ENCODE data around the gene ST6GALNAC6.

The ST6GALNAC6 gene

DNA sequence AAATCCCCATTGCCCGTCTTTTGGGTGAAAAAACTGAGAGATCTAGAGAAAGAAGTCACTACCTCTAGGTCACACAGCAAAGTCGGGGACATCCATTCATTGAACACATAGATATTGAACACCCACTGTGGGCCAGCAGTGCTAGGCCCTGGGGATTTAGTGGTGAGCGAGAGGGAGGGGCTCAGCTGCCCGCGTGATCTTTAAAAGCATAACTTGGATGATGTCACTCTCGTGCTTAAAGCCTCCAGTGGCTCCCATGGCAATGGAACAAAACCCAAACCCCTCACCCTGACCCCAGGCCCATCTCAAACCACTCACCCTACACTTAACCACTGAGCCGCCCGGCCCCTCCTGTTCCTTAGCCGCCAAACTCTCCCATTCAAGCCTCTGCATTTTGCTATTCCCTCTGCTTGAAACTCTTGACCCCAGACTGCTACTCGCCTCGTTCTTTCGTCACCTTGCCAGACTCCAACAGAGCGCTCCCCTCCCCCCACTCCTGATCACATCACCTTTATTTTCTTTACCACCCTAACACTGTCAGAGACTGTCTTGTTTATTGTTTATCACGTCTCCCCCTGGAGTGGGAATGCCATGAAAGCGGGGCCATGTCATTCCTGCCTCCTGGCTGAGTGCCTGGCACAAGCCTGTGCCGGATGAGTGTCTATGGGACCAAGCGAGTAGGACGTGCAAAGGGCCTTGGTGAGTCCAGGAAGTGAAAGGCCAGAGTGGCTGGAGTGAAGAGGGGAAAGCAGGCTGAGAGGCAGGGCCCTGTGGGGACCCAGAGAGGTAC lies 31.9 kb upstream of the ST6GALNAC6 start:
- DNase-seq, result peak; percentile 61

DNA sequence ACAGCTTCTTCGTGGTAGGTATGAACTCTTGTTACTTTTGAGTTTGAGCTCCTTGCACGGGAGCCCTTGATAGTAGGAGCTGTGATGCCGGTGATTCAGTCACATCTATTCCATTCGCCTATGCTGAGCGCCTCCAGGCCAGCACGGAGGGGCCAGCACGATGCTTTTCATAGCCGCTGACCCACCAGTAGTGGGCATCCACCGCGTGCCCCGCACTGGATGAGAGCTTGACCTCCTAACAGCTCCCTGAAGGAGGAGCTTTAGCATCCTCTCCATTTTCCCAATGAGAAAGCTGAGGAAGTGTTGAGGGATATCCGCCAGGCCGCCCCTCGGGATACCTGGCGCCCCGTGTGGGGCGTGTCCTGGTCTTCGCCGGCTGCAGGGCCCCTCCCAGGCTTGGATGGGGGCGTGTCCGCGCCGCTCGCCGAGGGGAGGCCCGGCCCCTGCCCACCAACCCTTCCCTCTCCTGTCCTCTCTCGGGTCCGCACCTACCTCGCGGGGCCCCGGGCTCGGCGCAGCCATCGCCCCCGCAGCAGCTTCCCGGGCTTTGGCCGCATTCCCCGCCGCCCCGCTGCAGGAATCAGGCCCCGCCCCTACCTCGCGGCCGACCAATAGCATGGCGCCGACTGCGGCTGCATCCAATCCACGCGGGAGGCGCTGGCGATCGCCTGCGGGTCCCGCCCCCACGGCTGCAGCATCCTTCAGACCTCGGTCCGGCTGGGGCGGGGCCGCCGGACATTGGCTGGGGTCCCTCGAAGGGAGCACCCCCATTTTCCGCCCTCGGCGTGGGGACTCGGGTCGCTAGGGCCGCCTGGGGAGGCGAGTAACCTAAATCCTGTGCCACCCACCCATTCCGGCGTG lies 31.1 kb upstream of the ST6GALNAC6 start, which contains the start of gene PIP5KL1:
Gene PIP5KL1, minus strand, starts transcription at position 547 of the 861 bp plus-strand sequence. Its CDS starts 25 bp downstream, at position 522.
- DNase-seq, result peak; percentile 86

DNA sequence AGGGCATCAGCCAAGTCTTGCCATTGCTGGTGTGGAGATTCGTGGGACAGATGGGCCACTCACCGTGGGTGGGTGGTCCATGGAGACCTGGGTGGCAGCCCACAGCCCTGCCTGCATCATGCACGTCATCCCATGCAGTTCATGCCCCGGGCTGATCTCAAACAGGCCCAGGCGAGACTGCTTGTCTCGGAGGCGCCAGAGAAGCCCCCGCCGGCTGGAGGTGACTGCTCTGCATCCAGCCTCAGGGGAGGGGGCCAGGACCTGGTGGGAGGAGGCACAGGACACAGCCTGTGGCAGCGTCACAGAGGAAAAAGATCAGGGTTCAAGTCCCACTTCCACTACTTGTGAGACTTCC lies 30.2 kb upstream of the ST6GALNAC6 start:
- DNase-seq, result no peak

DNA sequence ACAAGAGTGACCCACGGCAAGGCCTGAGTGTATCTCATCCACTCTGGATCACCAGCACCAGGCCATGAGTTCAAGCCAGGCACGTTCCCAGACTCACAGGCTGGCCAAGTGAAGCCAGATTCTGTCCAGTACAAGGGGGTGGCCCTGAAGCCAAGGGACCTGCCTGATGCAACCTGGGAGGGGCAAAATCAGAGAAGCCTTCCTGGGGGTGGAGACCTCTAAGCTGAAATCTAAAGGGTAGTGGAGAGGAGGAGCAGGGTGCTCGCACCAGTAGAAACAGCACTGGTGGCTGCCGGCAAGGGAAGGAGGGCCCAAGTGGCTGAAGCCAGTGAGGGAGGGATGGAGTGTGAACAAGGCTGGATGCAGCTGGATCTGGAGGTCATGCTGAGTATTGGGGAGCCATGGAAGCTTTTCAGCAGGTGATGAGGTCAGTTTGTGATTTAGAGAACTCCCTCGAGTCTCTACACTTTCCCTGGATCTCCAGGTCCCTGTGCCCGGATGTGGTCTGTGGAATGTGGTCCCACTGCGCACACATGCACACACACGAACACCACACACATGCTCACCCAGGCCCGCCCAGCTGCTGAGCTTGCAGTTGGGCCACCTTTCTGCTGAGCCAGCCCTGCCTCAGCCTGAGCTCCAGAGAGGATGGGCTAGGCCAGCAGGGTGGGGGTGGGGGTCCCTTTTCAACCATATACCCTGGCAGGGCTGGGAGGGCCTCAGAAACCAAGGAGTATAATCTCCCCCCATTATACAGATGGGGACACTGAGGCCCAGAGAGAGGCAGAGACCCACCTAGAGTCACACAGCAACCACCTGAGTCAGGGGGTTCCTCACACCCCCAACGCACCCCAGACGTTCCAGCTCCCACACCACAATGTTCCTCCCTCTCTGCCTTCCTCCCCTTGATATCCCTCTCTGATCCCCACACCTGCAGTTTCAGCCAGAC lies 29.5 kb upstream of the ST6GALNAC6 start:
- no peak for DNase-seq

DNA sequence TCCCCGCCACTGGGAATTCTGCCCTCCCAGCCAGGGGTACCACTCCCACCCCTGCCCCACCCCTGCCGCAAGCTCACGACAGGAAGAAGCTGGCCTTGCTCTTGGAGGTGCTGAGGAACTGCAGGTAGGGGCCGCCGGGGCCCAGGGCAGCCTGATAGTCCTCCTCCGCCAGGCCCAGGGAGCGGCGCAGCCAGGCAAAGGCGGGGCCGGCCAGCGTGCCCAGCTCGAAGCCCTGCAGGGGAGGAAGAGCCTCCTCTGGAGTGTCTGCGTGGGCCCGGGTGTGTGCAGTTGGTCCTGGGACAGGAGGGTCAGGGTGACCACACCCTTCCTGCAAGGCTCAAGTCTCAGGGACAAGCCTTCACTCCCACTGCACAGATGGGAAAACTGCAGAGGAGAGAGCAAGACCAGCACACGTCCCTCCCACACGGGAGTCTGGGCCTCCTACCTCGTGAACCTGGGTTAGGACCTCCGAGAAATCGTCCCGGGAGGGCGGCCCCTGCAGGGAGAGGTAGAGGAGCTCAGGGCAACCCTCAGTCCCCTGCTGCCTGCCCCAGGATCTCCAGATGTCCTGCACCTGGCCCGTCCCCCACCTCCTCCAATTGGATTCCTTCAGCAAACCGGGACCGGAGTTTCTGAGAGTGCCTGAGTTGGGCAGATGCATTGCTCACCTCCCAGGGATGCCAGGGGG lies 28.7 kb upstream of the ST6GALNAC6 start:
- DNase-seq, result peak; percentile 50

DNA sequence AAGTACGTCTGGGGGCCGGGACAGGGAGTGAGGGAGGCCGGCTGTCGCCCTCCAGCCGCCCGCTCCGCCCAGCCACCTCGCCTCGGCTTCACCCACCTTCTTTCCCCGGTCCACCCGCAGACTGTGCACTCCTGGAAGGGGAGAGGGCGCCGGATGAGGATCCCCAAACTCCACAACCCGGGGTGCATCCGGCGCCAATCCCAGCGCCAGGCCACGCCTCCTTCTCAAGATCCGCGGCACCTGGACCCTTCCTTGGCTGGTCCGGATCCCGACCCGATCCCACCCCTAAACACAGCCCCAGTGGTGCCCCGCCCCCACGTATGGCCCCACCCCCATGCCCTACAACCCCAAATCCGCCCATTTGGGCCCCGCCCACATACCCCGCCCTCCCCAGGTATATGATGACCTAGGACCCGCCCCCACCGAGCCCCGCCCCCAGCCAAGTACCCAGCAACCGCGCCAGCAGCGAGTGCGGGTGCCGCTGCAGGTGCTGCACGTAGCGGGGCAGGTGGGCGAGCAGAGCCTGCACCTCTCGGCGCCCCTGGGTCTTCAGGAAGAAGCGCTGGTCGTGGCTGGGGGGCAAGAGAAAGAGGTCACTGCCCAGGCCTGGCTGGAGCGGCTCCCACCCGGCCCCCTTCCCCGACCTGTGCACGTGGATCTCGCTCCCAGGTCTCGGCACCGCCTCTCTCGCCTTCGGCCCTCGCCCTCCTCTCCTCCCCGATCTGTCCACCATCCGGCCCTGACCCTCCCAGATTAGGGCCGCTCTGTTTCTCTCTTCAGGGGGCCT lies 28.0 kb upstream of the ST6GALNAC6 start:
- peak; percentile 83 for DNase-seq

DNA sequence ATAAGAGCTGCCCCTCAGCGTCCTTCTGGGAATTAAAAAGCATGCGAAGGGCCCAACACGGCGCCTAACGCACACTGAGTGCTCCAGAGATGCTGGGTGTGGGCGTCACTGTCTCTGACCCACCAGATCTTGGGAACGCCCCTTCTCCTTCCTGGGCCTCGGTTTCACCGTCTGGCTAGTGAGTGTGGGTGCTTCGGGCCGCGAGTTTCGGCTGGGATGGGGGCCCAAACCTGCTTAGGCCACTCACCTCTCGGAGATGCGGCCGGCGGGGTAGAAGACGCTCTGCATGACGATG lies 27.4 kb upstream of the ST6GALNAC6 start:
- no peak for DNase-seq

DNA sequence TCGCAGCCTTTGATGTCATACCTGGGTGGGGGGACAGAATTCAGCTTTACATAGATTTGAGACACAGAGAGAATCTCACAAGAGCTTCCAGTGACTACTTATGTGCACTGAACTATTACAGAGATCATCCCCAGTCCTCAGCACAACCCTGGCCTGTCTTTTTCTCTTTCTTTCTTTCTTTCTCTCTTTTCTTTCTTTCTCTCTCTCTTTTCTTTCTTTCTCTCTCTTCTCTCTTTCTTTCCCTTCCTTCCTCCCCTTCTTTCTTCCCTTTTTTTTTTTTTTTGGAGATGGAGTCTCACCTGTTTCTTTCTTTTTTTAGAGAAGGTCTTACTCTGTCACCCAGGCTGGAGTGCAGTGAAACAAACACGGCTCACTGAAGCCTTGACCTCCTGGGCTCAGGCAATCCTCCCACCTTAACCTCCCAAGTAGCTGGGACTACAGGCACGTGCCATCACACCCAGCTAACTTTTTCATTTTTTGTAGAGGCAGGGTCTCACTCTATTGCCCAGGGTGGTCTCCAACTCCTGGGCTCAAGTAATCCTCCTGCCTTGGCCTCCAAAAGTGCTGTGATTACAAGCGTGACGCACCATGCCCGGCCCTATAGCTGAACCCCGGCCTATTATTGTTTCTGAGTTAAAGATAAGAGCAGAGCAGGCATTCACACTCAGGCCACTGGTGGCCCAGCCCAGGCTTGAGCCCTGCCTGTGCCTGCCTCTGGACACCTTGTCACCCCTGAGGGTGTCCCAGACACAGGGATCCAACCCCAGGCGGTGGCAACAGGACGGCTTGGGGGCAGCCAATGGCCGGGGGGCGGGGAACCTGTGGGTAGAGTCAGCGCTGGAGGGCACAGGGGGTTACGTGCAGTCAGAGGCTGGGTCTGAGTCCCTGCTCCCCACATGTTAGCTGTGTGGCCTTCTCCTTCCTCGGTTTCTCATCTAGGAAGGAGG lies 26.8 kb upstream of the ST6GALNAC6 start:
- no peak for DNase-seq

DNA sequence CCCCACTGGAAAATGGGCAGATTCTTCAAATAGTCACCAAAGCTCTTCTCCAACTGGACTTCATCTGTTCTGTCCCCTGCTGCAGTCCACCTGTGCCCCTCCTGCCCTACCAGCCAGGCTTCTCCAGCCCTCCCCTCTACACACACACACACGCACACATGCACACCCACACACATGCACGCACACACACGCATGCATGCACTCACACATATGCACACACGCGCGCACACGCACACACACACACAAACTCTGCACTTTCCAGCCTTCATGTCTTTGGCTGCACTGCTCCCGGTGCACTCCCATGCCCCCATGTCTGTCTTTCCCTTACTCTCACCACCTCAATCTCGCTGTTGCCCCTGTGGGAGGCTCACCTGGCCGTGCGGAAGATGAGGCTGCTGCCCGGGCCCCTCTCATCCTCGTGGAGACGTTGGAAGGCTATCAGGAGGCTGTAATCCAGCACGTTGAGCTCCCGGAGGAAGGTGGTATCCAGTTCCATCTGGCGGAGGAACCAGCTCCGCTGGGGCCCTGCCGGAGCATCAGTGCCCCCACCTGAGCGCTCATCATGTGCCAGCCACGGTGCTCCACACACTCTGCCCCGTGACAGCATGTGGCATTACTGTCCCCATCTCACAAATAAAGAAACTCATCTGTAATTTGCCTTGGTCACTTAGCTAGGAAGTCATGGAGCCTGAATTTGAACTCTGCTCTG lies 25.5 kb upstream of the ST6GALNAC6 start:
- DNase-seq, result no peak

DNA sequence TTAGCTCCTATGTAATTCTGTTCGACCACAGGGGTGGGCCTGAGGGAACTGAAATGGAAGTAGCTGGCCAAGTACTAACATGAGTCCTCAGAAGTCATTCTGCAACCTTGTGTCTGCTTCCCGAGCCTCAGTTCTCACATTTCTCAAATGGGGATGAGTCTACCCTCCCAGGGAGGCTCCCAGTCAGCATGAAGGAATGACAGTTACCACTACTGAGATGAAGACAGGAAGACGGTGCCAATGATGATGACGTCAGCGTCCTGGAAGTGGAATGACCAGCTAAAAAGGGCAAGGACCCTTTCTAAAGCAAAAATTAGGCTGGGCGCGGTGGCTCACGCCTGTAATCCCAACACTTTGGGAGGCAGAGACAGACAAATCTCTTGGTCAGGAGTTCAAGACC lies 24.4 kb upstream of the ST6GALNAC6 start:
- DNase-seq, result no peak

DNA sequence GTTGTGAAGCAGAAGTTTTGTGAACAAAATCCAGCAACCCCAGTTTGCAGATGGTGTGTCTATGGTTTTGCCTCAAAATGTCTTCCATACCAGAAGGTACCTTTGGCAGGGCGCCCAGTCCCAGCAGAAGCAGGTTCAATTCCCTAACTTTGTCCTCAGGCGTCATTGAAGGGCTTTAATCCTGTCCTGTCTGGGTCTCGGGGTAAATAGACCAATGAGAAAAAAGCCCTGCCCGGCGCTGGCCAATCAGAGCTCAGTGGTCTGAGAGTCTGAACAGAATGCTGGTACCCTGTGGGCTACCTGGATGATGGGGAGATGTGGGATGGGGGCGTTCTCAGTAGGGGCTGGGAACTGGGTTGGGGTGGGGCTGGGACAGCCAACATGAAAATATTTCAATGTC lies 23.6 kb upstream of the ST6GALNAC6 start:
- no peak for DNase-seq

DNA sequence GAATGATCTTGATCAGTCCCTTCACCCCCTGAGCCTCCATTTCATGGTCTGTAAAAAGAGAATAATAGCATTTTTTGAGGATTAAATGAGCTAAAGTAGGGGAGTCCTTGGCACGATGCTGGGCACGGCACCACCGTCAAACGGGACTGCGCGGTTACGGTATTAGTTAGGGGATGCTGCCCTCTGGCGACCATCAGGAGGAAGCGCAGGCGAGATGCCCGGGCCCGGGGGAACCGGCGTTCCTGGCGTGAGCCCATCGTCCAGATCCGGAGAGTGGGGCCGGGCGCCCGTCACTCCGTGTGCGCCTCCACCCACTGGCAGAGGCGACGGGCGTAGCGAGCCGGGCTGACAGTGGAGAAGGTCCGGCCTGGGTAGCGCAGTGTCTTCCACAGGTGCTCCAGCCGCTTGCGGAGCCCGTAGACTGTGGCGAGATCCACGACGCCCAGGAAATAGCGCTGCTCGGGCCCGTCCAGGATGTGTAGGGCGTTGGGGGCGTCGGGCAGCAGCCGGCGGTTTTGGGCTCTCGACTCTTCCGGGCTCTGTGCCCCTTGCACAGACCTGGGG lies 22.2 kb upstream of the ST6GALNAC6 start:
- peak; percentile 34 for DNase-seq

DNA sequence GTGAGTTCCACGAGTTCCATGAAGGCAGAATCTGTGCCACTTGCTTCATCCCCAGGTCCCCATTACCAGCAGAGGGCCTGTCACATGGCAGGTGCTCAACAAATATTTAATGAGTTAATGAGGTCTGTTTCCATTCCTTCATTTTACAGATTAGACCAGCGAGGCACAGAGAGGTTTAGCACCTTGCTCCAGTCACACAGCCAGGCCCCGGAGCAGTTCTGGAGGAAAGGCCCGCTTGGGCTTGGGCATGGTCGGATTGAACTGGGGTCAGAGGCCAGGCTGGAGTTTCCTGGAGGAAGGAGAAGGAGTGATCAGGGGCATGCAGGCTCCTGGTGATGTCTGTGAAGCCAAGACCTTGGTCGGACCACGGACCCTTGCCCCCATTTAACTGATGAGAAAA lies 21.4 kb upstream of the ST6GALNAC6 start:
- no peak for DNase-seq

DNA sequence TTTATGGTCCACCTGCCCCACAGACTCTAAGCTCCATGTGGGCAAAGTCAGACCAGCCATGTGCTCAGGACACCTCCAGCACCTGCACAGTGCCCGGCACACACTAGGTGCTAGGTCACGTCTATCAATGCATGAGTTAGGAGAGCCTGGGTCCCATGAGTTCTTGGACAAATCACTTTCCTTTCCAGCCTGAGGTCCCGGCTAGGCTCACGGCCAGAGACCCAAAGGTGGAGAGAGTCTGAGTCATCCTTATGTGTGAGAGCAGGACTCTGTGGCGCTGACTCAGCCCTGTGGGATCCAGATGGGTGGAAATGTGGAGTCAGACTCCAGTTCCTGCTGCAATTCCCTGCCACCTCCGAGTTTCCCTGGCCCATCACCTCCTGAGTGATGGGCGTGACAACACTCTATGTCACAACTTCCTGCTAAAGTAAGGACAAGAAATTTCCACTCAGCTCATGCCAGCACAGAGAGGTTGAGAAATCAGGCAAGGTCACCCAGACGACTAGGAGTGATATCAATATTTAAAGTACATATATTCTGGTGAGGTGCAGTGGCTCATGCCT lies 19.9 kb upstream of the ST6GALNAC6 start:
- no peak for DNase-seq

DNA sequence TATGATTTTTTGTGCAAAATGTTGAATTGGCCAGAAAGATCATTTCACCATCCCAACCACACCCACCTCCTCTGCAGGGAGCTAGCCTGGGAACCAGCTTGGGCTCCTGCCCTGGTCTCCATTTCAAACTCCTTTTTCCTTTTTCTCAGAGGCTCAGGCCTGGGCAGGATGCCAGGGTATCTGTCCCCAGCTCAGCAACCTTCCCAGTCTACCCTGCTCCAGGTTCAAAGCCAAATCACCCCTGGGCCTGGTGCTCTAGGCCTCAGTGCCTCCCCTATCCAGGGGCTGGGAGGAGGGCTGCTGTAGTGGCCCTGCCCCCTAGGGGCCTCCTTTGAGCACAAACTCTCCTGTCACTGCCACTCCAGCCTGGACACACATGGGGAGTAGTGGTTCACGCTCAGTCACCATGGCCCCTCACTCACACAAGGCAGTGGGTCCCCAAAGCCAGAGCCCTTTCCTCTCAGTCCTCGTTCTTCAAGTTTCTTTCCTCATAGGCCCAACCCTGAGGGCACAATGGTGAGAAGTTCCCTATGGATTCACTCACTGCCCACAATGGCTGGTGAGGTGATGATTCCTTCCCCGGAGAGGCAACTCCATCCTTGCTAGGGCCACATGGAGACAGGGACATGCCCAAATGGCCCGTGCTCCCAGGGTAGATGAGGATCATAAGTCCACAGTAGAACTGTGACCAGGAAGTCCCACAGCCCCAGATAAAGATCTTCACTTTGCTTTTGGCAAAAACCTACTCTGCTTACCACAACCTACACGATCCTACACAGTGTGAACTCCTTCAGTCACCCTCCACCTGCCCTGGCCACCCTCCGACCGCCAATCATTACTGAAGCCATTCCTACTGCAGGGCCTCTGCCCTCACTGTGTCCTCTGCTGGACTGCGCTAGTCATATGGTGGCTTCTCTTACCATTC lies 19.0 kb upstream of the ST6GALNAC6 start:
- no peak for DNase-seq

DNA sequence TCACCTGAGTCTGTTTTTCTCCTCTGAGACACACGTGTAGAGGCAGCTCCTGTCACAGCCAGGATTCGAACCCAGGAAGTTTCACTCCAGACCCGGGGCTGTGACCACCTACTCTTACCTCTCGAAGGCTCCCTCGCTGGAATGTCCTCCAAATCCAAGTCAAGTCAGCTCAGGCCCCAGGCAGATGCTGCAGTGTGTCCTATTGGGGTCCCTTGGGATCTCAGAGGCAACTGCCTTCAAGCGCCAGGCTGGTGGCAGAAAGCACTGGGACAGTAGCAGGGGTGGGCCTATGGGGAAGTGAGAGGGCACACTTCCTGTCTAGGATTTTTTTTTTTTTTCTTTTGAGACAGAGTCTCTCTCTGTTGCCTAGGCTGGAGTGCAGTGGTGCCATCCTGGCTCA lies 18.2 kb upstream of the ST6GALNAC6 start:
- DNase-seq, result no peak

DNA sequence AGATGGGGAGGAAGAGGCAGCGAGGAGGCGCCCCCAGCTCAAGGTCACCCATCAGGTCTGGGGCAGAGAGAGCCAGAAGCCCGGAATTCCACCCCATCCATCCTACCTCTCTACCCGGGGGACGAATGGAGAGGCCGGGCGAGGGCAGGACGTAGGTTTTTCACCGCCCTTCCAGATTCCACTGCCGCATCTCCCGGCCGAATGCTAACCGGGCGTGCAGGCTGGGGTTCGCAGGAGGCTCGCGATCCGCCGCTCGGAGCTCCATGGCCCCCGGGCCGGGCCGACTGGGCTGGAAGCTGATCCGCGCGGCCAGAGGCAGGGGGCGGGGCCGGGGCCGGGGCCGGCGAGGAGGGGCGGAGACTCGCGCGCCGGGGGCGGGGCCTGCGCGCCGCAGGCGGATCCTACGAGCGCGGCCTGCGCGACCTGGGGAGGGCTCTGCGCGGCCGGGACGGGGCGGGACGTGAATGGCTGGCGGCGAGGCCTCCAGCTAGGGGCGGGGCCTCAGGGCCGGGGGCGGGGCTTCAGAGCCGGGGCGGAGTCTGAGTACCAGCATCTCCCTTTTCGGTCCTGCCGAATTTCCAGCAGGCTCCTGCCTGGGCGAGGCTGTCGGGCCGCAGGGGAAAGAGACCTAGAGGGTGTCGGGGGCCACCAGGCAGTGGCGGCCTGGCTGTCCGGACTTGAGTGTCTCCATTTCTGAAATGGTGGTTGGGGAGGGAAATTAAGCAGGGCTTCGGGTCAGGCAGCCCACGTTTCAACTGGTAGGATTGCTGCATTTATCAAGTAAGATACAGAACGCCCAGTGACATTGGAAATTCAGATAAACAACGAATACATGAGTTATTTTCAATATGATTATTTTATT lies 17.5 kb upstream of the ST6GALNAC6 start, which contains the start of gene ST6GALNAC4:
Gene ST6GALNAC4, minus strand, starts transcription at position 322 of the 862 bp plus-strand sequence. CDS start 622 bp downstream, outside the sequence.
- peak; percentile 92 for DNase-seq

All from NCI-H345 (cell line).